HG03521 (cell line): ENCODE results near the gene MOCS3.
"Not testable (repeated sequence)": the region's sequence is repeated elsewhere in the genome, so short reads cannot be mapped to it uniquely, and the experiment has no call there.

Experiments used
- ATAC-seq: cut with Tn5 transposase; IDR thresholded peaks from one replicate; pipeline ENCODE4 v1.9.1; 2021; ENCODE audit warnings: mild to moderate bottlenecking, moderate library complexity; ENCODE audit not compliant: unreplicated experiment

MOCS3 gene

GRCh38 chr20:50931306-50932015 lies 27.2 kb upstream of the MOCS3 start, which contains the start of gene ADNP:
Gene ADNP, minus strand, starts transcription at chr20:50931437. Its CDS starts 27,441 bp downstream, at chr20:50903996.
- ATAC-seq = peak; percentile 65

GRCh38 chr20:50932016-50932485 lies 26.6 kb upstream of the MOCS3 start:
- ATAC-seq = no peak

- no peak for ATAC-seq
Observed at GRCh38 chr20:50932691-50933280, 25.8 kb upstream of the MOCS3 start.

- no peak for ATAC-seq
Observed at GRCh38 chr20:50933589-50933988, 25.0 kb upstream of the MOCS3 start.

GRCh38 chr20:50943069-50943468 lies 15.5 kb upstream of the MOCS3 start:
- ATAC-seq = no peak

GRCh38 chr20:50948132-50948785 lies 10.4 kb upstream of the MOCS3 start:
- no peak for ATAC-seq

- ATAC-seq = no peak
Observed at GRCh38 chr20:50953196-50953595, 5.4 kb upstream of the MOCS3 start.

- no peak for ATAC-seq
Observed at GRCh38 chr20:50953821-50954220, 4.8 kb upstream of the MOCS3 start.

GRCh38 chr20:50957276-50957675 lies 1.3 kb upstream of the MOCS3 start:
- ATAC-seq = no peak

GRCh38 chr20:50957798-50958614 lies 612 bp upstream of the MOCS3 start, which contains the start of gene DPM1:
Gene DPM1, minus strand, starts transcription at chr20:50958532. Its CDS starts 9 bp downstream, at chr20:50958523.
- ATAC-seq = peak; percentile 78

- no peak for ATAC-seq
Observed at GRCh38 chr20:50959543-50960126, 1.0 kb downstream of the MOCS3 start.

GRCh38 chr20:50967586-50967985 lies 9.0 kb downstream of the MOCS3 start:
- no peak for ATAC-seq

- no peak for ATAC-seq
Observed at GRCh38 chr20:50968289-50968688, 9.7 kb downstream of the MOCS3 start.

GRCh38 chr20:50969435-50969834 lies 10.8 kb downstream of the MOCS3 start:
- no peak for ATAC-seq

GRCh38 chr20:50969912-50970311 lies 11.3 kb downstream of the MOCS3 start:
- no peak for ATAC-seq

- no peak for ATAC-seq
Observed at GRCh38 chr20:50975701-50976330, 17.2 kb downstream of the MOCS3 start.

- no peak for ATAC-seq
Observed at GRCh38 chr20:50977066-50978021, 18.7 kb downstream of the MOCS3 start.

GRCh38 chr20:50978533-50978932 lies 19.9 kb downstream of the MOCS3 start:
- not testable (repeated sequence) for ATAC-seq

GRCh38 chr20:50980071-50980681 lies 21.6 kb downstream of the MOCS3 start:
- ATAC-seq = no peak
